Measurements from ENCODE around the gene TLE5.

TLE5 gene

DNA sequence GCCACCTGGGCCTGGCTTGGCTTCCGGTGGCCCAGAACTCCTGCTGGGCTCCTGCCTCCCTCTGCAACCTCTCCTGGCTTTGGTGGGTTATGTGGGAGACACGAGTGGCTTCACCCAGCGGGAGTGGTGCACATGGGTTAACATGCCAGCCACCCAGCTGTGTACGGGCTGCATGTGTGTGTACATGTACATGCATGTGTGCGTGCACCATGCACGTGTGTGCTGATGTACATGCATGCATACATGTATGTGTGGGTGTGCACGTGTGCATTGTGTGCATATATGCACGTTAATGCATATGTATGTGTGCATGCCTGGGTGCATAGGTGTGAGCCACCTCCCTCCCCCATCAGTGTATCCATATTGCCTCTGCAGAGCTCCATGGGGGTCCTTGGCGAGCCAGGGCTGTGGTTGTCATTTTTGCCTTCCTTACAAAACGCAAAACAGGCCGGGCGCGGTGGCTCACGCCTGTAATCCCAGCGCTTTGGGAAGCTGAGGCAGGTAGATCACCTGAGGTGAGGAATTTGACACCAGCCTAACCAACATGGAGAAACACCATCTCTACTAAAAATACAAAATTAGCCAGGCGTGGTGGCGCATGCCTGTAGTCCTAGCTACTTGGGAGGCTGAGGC is 44.3 kb upstream of the TLE5 start:
- H3K4me3 ChIP-seq (ENCODE audit: low read depth, low read length): no peak overlapping the region
- in situ Hi-C loops (cut with HindIII; ENCODE audit: low sequenced_read_pairs): no loop called here
- DNase-seq (ENCODE audit: low read depth, low spot score): no peak
- TF ChIP-seq, protein P1, sequence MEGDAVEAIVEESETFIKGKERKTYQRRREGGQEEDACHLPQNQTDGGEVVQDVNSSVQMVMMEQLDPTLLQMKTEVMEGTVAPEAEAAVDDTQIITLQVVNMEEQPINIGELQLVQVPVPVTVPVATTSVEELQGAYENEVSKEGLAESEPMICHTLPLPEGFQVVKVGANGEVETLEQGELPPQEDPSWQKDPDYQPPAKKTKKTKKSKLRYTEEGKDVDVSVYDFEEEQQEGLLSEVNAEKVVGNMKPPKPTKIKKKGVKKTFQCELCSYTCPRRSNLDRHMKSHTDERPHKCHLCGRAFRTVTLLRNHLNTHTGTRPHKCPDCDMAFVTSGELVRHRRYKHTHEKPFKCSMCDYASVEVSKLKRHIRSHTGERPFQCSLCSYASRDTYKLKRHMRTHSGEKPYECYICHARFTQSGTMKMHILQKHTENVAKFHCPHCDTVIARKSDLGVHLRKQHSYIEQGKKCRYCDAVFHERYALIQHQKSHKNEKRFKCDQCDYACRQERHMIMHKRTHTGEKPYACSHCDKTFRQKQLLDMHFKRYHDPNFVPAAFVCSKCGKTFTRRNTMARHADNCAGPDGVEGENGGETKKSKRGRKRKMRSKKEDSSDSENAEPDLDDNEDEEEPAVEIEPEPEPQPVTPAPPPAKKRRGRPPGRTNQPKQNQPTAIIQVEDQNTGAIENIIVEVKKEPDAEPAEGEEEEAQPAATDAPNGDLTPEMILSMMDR (IDR thresholded peaks at IDR 0.05; ENCODE audit: low read depth, low read length): no peak

DNA sequence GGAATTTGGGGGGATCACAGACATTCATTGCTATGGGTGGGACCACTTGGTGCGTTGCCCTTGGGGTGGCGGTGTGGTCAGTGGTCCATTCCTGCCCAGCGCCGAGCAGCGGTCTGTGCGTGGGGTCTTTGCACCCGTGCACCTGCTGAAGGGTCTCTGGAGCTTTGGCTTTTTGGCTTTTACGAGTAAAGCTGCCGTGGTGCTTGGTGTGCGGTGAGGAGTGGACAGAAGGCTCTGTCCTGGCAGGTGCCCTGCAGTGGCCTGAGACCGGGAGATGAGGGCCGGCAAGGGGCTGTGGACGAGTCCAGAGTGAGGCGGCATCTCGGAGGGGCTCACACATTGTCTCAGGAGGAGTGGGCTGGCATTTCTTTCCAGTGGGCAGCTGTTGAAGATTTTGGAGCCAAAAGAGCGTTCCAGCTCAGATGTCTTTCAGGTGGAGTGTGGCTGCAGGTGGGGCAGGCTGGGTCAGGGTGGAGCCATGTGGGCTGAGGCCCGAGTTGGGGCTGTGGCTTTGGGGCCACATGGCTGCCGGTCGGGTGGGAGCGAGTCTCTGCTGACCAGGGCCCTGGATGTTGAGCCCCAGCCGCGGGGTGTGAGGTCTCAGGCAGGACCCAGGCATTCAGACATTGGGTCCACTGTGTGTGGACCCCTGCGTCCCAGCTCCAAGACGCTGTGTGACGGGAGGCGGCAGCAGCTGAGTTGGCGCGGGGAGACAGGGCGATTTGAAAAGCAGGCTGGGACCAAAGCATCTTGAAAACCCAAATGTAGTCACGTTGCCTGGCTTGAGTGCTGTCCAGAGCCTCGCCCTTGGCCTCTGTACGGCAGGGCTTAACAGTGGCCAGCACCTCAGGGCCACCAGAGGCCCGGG is 43.6 kb upstream of the TLE5 start:
- no peak overlapping the region for H3K4me3 ChIP-seq (ENCODE audit: low read depth, low read length)
- TF ChIP-seq, protein P1 (IDR thresholded peaks at IDR 0.05; ENCODE audit: low read depth, low read length): no peak
- in situ Hi-C loops (cut with HindIII; ENCODE audit: low sequenced_read_pairs): no loop called here
- DNase-seq (ENCODE audit: low read depth, low spot score): no peak

DNA sequence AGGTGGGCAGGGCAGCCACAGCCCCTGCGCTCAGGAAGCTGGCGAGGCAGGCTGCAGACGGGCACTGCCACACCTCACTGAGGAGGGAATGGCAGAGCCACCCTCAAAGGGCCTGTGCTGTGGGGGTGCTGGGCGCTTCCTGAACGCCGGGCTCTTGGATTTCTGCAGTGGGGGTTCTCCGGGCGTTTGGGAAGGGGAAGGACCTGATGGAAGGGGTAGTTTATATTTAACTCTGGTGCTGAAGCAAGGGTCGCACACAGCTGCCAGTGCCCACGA is 42.4 kb upstream of the TLE5 start:
- no peak overlapping the region for H3K4me3 ChIP-seq (ENCODE audit: low read depth, low read length)
- in situ Hi-C loops (cut with HindIII; ENCODE audit: low sequenced_read_pairs): no loop called here
- no peak for DNase-seq (ENCODE audit: low read depth, low spot score)
- TF ChIP-seq, protein P1 (IDR thresholded peaks at IDR 0.05; ENCODE audit: low read depth, low read length): no peak

DNA sequence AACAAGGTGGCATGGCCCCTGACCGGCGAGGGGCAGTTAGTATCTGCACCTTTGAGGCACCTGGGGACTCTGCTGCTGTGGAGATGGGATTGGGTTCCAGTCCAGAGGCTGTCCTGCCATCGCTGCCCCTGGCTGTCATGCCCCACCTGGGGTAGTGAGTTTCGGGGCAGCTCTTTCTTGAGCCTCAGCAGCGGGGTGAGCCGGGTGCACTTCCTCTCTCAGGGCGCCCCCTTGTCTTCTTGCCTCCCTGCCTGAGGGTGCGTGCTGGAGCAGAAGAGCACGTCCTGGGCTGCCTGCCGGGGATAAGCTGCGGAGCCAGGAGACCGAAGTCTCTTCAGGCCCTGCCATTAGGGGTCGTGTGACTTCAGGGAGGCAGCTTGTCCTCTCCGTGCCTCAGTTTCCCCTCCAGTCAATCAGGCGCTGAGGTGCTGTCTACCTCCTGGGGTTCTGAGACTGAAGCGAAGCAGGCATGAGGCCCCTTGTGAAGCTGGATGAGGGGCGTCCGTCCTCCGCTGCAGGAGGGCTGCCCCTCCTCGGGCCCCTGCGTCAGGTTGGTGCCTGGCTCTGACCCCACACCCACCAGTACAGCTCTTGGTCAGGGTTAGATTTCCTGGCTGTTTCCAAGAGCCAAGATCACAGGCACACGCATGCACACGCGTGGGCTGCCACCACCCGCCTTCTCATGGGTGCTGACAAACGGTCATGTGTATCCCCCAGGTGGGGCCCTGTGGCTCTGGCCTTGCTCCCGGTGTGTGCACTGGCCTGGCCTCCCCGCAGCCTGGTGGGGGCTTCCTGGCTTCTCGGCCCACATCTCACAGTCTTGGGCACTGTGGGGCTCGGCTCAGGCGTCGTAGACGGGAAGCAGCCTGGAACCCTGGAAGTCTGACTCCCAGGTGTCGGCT is 40.2 kb upstream of the TLE5 start:
- H3K4me3 ChIP-seq (ENCODE audit: low read depth, low read length): no peak overlapping the region

DNA sequence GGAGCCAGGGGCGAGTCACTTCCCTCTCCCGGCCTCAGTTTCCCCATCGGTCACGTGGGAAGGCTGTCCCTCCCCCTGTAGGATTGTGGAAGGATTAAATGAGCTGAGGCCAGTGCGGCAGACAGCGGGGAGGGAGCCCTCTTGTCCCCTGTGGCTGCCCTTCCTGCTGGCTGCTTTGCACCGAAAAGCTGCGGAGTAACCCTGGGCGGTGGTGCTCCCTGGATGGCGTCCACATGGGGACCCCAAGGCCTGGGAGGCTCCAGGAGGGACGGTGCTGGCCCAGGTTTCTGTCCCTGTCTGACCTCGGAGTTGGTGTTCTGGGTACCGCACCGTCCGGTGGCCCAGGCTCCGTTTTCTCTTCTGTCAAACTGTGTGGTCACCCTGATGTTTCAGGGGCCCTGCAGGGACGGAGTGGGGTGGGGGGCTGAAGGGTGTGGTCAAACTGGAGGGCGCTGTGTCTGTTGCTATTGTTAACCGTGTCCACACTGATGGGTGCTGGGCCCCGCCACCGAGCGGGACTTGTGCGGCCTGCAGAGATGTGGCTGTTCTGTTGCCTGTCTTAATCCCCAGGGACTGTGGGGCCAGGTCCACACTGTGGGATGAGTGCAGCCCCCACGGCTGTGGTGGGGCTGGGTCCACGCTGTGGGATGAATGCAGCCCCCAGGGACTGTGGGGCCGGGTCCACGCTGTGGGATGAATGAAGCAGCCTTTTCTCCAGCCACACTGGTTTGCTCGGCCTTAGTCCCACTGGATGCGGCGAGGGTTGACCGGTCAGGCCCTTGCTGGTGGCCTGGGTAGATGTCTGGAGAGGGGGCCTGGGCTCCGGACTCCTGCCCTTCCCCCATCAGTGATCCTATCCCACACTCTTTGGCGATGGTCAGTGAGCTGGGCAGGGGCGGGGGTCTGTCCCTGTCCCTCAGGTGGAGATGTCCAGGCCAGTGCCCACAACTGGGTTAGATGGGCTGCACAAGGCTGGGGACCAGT is 38.7 kb upstream of the TLE5 start:
- TF ChIP-seq, protein P1 (IDR thresholded peaks at IDR 0.05; ENCODE audit: low read depth, low read length): no peak
- DNase-seq (ENCODE audit: low read depth, low spot score): no peak
- no peak overlapping the region for H3K4me3 ChIP-seq (ENCODE audit: low read depth, low read length)
- in situ Hi-C loops (cut with HindIII; ENCODE audit: low sequenced_read_pairs): no loop called here

More for the DNA sequence above, 40.2 kb upstream of the TLE5 start:
- TF ChIP-seq, protein P1 (IDR thresholded peaks at IDR 0.05; ENCODE audit: low read depth, low read length): no peak
- in situ Hi-C loops (cut with HindIII; ENCODE audit: low sequenced_read_pairs): no loop called here
- no peak for DNase-seq (ENCODE audit: low read depth, low spot score)

All from astrocyte of the spinal cord (primary cell).